Mucosa of stomach (tissue), 1 donor: ENCODE measurements around the gene GSTO1.
A peak's percentile ranks its signal among the peaks of the same experiment; 100 is the strongest.

Experiments
- H3K27me3 ChIP-seq: one replicate; pipeline ENCODE4 v1.7.0; 2013; ENCODE audit warnings: mild to moderate bottlenecking, low read length; ENCODE audit not compliant: control insufficient read depth, insufficient read depth
- H3K36me3 ChIP-seq: one replicate; pipeline ENCODE4 v1.7.0; 2013; ENCODE audit warnings: low read length; ENCODE audit not compliant: control insufficient read depth, insufficient read depth
- H3K4me1 ChIP-seq: one replicate; pipeline ENCODE4 v1.7.0; 2013; ENCODE audit warnings: mild to moderate bottlenecking, low read length; ENCODE audit not compliant: control insufficient read depth, insufficient read depth
- H3K4me3 ChIP-seq: one replicate; pipeline ENCODE4 v1.7.0; 2013; ENCODE audit warnings: low read length
- H3K9ac ChIP-seq: one replicate; pipeline ENCODE4 v1.7.0; 2013; ENCODE audit warnings: mild to moderate bottlenecking, low read length, moderate library complexity
- H3K9me3 ChIP-seq: one replicate; pipeline ENCODE4 v1.7.0; 2013; ENCODE audit warnings: mild to moderate bottlenecking, low read length, moderate library complexity; ENCODE audit not compliant: control insufficient read depth
- donor health status: Pancreatic carcinoma.

Gene GSTO1

DNA sequence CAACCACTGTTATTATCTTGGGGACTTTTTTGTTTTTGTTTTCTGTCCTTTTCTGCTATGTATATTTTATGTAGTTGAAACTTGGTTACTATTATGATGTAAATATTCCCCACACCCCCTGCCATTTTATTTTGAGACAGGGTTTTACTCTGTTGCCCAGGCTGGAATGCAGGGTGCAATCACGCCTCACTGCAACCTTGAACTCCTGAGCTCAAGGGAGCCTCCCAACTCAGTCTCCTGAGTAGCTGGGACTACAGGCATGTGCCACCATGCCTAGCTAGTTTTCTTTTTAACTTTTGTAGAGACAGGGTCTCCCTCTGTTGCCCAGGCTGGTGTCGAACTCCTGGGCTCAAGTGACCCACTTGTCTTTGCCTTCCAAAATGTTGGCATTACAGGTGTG, 32.2 kb downstream of the GSTO1 start:
- H3K4me3 ChIP-seq, result no peak overlapping the region
- no peaks in the 10 kb centered on the region for H3K27me3 ChIP-seq
- H3K36me3 ChIP-seq, result no peaks in the 10 kb centered on the region
- no peak overlapping the region for H3K9ac ChIP-seq
- no peaks in the 10 kb centered on the region for H3K9me3 ChIP-seq
- H3K4me1 ChIP-seq, result peaks cover 5% of the 10 kb centered on the region

DNA sequence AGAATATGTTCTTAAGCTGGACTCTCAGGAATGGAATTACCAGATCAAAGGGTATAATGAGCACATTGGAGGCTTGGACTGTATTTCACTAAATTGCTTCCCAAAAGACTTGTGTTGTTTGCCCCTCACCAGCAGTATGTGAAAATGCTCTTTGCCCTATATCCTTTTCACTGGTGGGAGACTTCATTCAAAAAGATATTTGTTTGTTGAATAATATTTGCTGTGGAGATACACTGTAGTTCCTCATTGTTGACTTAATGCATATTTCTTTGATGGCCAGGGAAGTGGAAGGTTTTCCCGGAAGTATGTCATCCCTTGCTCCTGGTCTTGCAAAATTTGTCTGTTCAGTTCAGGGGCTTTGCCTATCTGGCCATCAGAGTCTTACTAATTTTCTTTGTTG, 33.7 kb downstream of the GSTO1 start:
- H3K9me3 ChIP-seq, result no peaks in the 10 kb centered on the region
- no peaks in the 10 kb centered on the region for H3K27me3 ChIP-seq
- no peaks in the 10 kb centered on the region for H3K36me3 ChIP-seq
- H3K9ac ChIP-seq, result no peak overlapping the region
- H3K4me1 ChIP-seq, result peaks cover 5% of the 10 kb centered on the region
- no peak overlapping the region for H3K4me3 ChIP-seq

DNA sequence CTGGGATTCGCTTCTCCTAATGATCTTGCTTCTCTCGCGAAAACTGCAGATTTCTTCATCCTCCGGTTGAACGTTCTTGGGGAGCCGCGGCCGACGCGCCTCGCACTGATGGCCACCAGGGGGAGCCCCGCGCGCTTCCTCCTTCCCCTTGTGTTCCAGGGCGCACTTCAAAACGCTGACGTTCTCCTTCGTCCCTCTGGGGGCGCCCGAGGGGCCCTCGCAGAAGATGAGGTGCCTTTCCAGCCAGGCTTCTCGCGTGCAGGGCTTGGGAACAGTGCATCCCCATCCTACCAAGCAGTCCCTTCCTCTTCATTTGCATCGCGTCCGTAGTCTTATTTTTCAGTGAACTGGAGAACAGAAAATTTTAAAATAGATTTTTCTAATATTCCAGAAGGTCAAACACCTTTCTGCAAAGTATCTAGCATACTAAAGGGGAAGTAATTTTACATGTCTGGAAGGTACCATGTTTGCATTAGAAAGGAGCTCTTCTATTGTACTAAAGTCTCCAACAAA, 36.8 kb downstream of the GSTO1 start:
- Histone ChIP-seq H3K9me3 (no peaks in the 10 kb centered on the region), H3K4me1 (peaks cover 5% of the 10 kb centered on the region), H3K9ac (no peak overlapping the region), H3K36me3 (no peaks in the 10 kb centered on the region), H3K4me3 (no peak overlapping the region), H3K27me3 (no peaks in the 10 kb centered on the region)

DNA sequence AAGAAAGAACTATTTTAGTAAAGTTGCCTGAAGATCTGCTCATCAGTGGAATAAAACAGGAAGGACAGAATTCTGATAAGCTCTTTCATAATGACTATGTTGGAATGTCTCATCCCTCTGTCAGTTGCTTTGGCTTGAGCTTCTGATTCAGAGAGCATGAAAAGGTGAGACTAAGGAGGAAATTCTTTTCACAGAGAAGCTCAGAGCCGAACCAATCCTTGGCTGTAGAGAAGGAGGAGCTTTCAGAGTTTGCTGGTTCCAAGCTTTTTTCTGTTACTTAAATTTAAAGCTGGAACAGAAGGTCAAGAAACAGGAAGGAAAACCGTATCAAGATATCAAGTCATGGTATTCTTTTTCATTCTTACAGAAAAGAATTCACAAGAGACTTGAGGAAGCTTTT, 38.3 kb downstream of the GSTO1 start:
- Histone ChIP-seq H3K9ac (no peak overlapping the region), H3K27me3 (no peaks in the 10 kb centered on the region)

DNA sequence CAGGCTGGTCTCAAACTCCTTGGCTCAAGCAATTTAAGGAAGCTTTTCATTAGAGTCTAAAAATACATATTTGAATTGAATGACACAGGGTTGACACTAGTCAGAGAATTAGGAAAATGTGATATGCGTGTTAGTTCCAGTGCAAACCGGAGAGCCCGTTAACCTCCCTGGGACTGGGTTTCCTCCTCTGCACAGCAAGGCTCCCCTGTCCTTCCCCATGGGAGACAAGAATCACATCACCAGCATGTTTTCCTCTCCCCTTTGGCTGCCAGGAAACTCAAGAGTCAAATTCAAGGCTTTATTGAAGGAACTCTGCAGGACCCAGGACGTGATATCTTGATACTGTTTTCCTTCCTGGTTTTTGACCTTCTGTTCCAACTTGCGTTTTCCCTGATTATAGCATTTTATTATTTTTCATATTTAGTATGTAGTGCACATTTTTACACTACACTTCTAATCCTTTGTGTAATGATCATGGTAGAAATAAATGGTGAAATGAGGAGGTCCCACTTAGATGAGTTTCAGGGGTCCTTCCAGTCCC, 39.2 kb downstream of the GSTO1 start:
- Histone ChIP-seq H3K4me3 (no peak overlapping the region), H3K9ac (no peak overlapping the region), H3K36me3 (no peaks in the 10 kb centered on the region), H3K27me3 (no peaks in the 10 kb centered on the region), H3K9me3 (no peaks in the 10 kb centered on the region), H3K4me1 (peaks cover 5% of the 10 kb centered on the region)

More for the DNA sequence above, 38.3 kb downstream of the GSTO1 start:
- Histone ChIP-seq H3K4me1 (peaks cover 5% of the 10 kb centered on the region), H3K9me3 (no peaks in the 10 kb centered on the region), H3K4me3 (no peak overlapping the region), H3K36me3 (no peaks in the 10 kb centered on the region)

DNA sequence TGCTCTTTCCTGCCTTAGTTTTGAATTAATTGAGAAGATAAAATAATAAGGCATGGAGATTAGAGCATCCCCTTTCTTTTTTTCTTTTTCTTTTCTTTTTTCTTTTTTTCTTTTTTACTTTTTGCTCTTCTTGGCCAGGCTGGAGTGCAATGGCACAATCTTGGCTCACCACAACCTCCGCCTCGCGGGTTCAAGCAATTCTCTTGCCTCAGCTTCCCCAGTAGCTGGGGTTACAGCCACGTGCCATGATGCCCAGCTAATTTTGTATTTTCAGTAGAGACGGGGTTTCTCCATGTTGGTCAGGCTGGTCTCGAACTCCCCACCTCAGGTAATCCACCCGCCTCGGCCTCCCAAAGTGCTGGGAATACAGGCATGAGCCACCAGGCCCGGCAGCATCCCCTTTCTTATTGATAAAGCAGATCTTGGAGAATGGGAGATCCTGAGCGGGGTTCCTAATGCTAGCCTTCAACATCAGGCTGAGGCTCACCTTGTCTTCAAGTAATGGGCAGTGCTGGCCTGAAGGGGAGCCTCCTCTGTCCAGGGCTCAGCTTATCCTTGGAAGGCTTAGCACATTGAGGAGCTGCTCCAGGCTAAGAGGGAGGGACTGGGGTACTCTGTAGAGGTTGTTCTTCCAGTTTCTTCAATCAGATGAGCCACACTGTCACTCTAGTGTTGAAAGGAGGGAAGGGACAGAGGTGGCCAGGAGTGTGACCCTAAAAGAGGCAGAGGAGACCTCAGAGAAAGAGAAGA, 42.2 kb downstream of the GSTO1 start:
- H3K4me3 ChIP-seq, result no peak overlapping the region
- H3K36me3 ChIP-seq, result no peaks in the 10 kb centered on the region
- no peaks in the 10 kb centered on the region for H3K27me3 ChIP-seq
- no peaks in the 10 kb centered on the region for H3K9me3 ChIP-seq
- H3K4me1 ChIP-seq, result no peaks in the 10 kb centered on the region
- H3K9ac ChIP-seq, result no peak overlapping the region

DNA sequence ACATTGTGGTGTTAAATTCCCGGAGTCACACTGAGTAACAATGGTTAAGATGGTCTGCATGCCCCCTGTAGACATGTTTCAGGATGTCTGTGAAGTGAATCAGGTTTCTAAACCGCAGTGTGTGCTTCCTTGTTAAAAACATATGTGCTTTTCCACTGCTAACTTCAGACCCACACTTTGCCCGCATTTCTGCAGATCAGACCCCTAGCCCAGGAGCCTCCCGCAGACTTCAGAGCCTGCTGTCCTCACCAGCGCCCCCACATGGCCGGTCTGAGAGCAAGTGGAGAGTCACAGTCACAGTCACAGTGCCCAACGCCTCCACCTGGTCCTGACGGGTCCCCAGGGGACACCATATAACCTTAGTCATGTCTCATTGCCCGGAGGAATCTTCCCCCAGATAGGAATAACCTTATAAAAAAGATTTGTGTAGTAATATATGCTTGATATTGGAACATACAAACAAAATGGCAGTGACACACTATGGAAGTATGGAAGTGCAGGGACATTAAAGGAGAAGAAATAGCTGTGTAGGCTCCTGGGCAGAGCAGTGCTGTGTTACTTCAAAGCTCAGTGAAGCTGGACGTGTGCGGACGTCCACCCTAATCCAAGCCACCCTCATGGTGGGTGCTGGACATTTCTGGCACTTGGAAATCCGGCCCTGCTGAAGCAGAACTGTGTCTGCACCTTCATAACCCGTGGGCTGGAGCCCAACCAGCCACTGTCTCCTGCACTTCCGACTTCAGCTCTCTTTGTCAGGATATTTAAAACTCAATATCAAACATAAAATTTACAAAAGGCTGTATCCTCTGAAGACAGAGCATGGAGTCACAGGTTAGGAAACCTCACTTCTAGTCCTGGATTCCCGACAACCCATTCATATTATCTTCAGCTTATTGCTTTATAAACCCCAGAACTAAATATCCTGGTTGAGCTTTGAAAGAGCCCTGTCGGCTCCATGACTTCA, 43.3 kb downstream of the GSTO1 start:
- no peaks in the 10 kb centered on the region for H3K9me3 ChIP-seq

DNA sequence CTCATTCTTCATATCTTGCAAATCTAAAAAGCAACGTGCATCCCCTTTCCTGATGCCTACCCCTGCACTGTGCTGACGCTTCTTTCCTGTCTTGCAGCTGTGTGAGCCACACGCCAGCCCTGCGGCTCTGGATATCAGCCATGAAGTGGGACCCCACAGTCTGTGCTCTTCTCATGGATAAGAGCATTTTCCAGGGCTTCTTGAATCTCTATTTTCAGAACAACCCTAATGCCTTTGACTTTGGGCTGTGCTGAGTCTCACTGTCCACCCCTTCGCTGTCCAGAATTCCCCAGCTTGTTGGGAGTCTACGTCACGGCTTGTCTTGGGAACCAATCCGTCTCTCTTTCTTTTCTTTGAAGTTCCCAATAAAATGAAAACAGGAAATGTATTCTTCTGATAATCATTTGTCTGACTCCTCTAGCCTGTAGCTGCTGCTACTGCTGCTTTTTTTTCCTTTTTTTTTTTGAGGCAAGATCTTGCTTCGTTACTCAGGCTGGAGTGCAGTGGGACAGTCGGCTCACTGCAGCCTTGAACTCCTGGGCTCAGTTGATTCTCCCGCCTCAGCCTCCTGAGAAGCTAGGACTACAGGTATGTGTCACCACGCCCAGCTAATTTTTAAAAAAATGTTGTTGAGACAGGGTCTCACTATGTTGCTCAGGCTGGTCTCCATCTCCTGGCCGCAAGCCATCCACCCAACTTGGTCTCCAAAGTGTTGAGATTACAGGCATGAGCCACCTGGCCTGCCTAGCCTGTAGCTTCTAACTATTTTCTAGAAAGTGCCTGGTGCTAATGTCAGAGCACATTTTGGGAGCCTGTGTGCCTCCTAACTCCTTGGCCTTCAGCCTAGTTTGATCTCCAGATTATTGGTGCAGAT, 44.6 kb downstream of the GSTO1 start:
- Histone ChIP-seq H3K27me3 (no peaks in the 10 kb centered on the region), H3K4me1 (no peaks in the 10 kb centered on the region), H3K36me3 (no peaks in the 10 kb centered on the region), H3K9me3 (no peaks in the 10 kb centered on the region), H3K4me3 (no peak overlapping the region), H3K9ac (no peak overlapping the region)

More for the DNA sequence above, 43.3 kb downstream of the GSTO1 start:
- H3K9ac ChIP-seq, result no peak overlapping the region
- H3K27me3 ChIP-seq, result no peaks in the 10 kb centered on the region
- H3K4me3 ChIP-seq, result no peak overlapping the region
- H3K36me3 ChIP-seq, result no peaks in the 10 kb centered on the region
- H3K4me1 ChIP-seq, result no peaks in the 10 kb centered on the region

DNA sequence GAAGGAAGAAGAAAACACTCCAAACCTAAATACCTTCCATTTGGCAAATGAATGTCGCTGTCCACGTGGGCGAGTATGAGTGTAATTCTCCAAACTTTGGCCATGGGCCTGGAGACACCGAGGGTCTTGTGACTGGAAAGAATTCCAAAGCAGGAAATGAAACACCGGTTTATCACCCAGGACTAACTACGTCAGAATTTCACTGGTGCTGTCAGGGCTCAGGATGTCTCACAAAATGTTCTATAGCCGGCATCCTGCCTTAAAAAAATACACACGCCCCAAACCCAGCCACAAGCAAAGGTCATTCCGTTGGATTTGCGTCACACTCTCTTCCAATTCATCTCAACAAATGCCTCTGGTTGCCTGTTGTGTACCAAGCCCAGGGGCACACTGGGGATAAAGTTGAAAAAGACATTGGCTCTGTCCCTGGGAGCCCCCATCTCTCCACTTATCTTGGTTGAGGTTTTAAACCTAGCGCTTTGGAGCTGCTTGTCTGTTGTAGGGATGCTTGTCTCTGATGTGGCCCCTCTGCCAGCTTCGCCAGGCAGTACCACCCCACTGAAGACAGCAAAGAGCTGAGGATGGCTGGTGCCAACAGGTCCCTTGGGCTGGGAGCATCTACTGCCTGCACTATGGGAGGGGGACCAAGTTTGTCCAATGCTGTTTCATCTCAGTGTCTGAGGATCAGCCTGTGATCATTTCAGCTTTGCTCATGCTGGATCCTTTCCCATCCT, 45.5 kb downstream of the GSTO1 start:
- Histone ChIP-seq H3K4me3 (no peak overlapping the region), H3K9me3 (no peaks in the 10 kb centered on the region)

DNA sequence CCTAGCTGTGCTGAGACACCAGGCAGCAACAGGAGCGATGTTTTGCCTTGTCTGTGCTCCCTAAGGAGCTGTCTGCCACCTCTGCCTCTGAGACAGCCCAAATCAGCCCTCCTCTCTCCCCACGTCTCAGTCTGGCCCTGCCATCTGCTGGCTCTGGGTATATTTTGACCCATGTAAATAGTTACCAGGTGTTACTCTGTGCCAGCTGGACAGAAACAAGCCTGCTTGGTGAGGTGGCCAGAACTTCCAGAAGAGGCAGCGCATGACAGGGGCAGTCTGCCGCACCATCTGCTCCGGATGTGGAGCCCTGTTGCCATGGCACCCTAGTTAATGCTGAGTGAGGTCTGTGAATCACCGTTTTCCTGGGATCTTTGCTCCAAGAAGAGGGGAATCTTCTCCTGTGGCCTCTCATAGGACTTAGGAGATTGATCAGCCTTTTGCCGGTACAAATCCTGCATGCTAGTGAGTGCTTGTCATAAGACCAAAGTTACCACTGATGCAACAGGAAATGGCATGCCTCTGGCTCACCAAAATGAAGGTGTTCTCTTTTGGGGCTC, 46.1 kb downstream of the GSTO1 start:
- no peaks in the 10 kb centered on the region for H3K9me3 ChIP-seq
- no peaks in the 10 kb centered on the region for H3K27me3 ChIP-seq
- peak overlapping the region; percentile 10 for H3K9ac ChIP-seq
- peaks cover 3% of the 10 kb centered on the region for H3K4me1 ChIP-seq
- H3K36me3 ChIP-seq, result no peaks in the 10 kb centered on the region
- H3K4me3 ChIP-seq, result no peak overlapping the region

More for the DNA sequence above, 45.5 kb downstream of the GSTO1 start:
- H3K9ac ChIP-seq, result peak overlapping the region; percentile 10
- H3K4me1 ChIP-seq, result no peaks in the 10 kb centered on the region
- H3K36me3 ChIP-seq, result no peaks in the 10 kb centered on the region
- H3K27me3 ChIP-seq, result no peaks in the 10 kb centered on the region
